K562 (cell line): ENCODE measurements around the gene SCAMP3. TPM values are rescaled to one million over a fixed set of nuclear protein-coding genes. Genes with fewer than 3 reads are reported as not detected.

Source experiments
- BCOR ChIP-seq: fragments of 450-650 bp; IDR thresholded peaks from 2 replicates; pipeline ENCODE4 v1.6.1; 2016
- C11orf30 ChIP-seq: fragments of 450-650 bp; IDR thresholded peaks from 2 replicates; pipeline ENCODE4 v1.6.1; 2016; ENCODE audit warnings: low read depth, mild to moderate bottlenecking
- CREB1 ChIP-seq, 2 experiments: sonication (generic) in 1 of 2; formaldehyde crosslinking in 1 of 2; IDR thresholded peaks; 2 replicates each; pipeline versions ENCODE4 v1.6.1 to v1.8.0; 2012 to 2022; ENCODE audit warnings: inconsistent platforms in 1 of 2, mild to moderate bottlenecking in 1 of 2, missing genetic modification reagents in 1 of 2, moderate library complexity in 1 of 2
- CTBP1 ChIP-seq: fragments of 450-650 bp; IDR thresholded peaks from 2 replicates; pipeline ENCODE4 v1.6.1; 2016; ENCODE audit warnings: borderline replicate concordance
- DMBX1 ChIP-seq: fragments of 250-450 bp; sonication (Bioruptor Pico); IDR thresholded peaks from 2 replicates; pipeline ENCODE4 v1.8.0; 2022; ENCODE audit warnings: inconsistent platforms, mild to moderate bottlenecking, moderate library complexity, borderline replicate concordance
- ELF4 ChIP-seq: fragments of 450-650 bp; formaldehyde crosslinking; IDR thresholded peaks from 2 replicates; pipeline ENCODE4 v1.4.0; 2022; ENCODE audit warnings: missing genetic modification characterization
- ESRRA ChIP-seq: fragments of 450-650 bp; IDR thresholded peaks from 2 replicates; pipeline ENCODE4 v1.6.1; 2014; ENCODE audit warnings: low read depth, mild to moderate bottlenecking, moderate library complexity, borderline replicate concordance
- ETV5 ChIP-seq: sonication (generic); formaldehyde crosslinking; IDR thresholded peaks from 2 replicates; pipeline ENCODE4 v1.4.0; 2020; ENCODE audit warnings: low read depth, mild to moderate bottlenecking, missing genetic modification reagents
- KDM2B ChIP-seq: fragments of 250-450 bp; sonication (Bioruptor Pico); IDR thresholded peaks from 2 replicates; pipeline ENCODE4 v1.8.0; 2021; ENCODE audit warnings: mild to moderate bottlenecking, moderate library complexity
- KDM4B ChIP-seq, 2 experiments: fragments of 450-650 bp in 1 of 2; sonication (generic) in 1 of 2; IDR thresholded peaks; 2 replicates each; pipeline ENCODE4 v1.6.1; 2016 to 2017; ENCODE audit warnings: borderline replicate concordance in 2 of 2, antibody characterized with exemption in 1 of 2, low read depth in 1 of 2, mild to moderate bottlenecking in 1 of 2
- LARP7 ChIP-seq: fragments of 450-650 bp; IDR thresholded peaks from 2 replicates; pipeline ENCODE4 v1.6.1; 2016
- MTA3 ChIP-seq: fragments of 450-650 bp; formaldehyde crosslinking; IDR thresholded peaks from 2 replicates; pipeline ENCODE4 v1.6.1; 2017; ENCODE audit warnings: mild to moderate bottlenecking, borderline replicate concordance
- MTF1 ChIP-seq: fragments of 250-450 bp; sonication (Bioruptor Pico); IDR thresholded peaks from 2 replicates; pipeline ENCODE4 v1.9.0; 2021; ENCODE audit warnings: moderate library complexity, mild to moderate bottlenecking, inconsistent platforms, borderline replicate concordance
- POLR2G ChIP-seq: fragments of 200-400 bp; formaldehyde crosslinking; IDR thresholded peaks from 2 replicates; pipeline ENCODE4 v1.6.1; 2017; ENCODE audit warnings: low read depth, mild to moderate bottlenecking, antibody characterized with exemption, low read length, moderate library complexity
- PTBP1 ChIP-seq: fragments of 200-400 bp; formaldehyde crosslinking; IDR thresholded peaks from 2 replicates; pipeline ENCODE4 v1.6.1; 2017; ENCODE audit warnings: low read depth, low read length
- SMC3 ChIP-seq: conservative IDR thresholded peaks from 2 replicates; pipeline ENCODE4 v1.6.1; 2011; ENCODE audit warnings: low read depth, low read length, improper control_type of control experiment; ENCODE audit not compliant: insufficient read depth
- TCFL5 ChIP-seq: fragments of 250-450 bp; sonication (Bioruptor Pico); conservative IDR thresholded peaks from 2 replicates; pipeline ENCODE4 v1.6.1; 2021; ENCODE audit warnings: mild to moderate bottlenecking, moderate library complexity, matching md5 sums
- YBX1 ChIP-seq: fragments of 450-650 bp; IDR thresholded peaks from 2 replicates; pipeline ENCODE4 v1.7.1; 2016; ENCODE audit warnings: mild to moderate bottlenecking
- ZNF174 ChIP-seq: fragments of 250-450 bp; sonication (Bioruptor Pico); IDR thresholded peaks from 2 replicates; pipeline ENCODE4 v1.4.0; 2020; ENCODE audit warnings: mild to moderate bottlenecking
- ZNF232 ChIP-seq: sonication (generic); formaldehyde crosslinking; IDR thresholded peaks from 2 replicates; pipeline ENCODE4 v1.8.0; 2022; ENCODE audit warnings: mild to moderate bottlenecking, missing genetic modification reagents
- ZNF239 ChIP-seq: fragments of 250-450 bp; sonication (Bioruptor Pico); IDR thresholded peaks from 2 replicates; pipeline ENCODE4 v1.4.0; 2020; ENCODE audit warnings: mild to moderate bottlenecking
- ZNF449 ChIP-seq: fragments of 250-450 bp; sonication (Bioruptor Pico); IDR thresholded peaks from 2 replicates; pipeline ENCODE4 v1.8.0; 2022; ENCODE audit warnings: moderate library complexity, mild to moderate bottlenecking, inconsistent platforms
- ZNF584 ChIP-seq: fragments of 200-800 bp; sonication (Bioruptor generic); IDR thresholded peaks from 2 replicates; pipeline ENCODE4 v1.6.1; 2016; ENCODE audit warnings: low read depth, mild to moderate bottlenecking, missing genetic modification characterization, missing compliant biosample characterization
- ZNF77 ChIP-seq: fragments of 250-450 bp; sonication (Bioruptor Pico); IDR thresholded peaks from 2 replicates; pipeline ENCODE4 v1.5.0; 2020
- polyA plus RNA-seq, 8 experiments: library from polyadenylated mRNA; depleted of rRNA in 4 of 8; stranded (reverse) in 5 of 8; unstranded in 3 of 8; fragments of >200 nt; fragmentation: Nextera tagmentation in 2 of 8; fragmentation: Illumina TruSeq in 1 of 8; extraction: Ambion mirVana in 2 of 8; extraction: Trizol in 1 of 8; gene quantifications; 2 replicates each; pipeline versions ENCODE4 v1.2.1 to v1.2.3, GENCODE V29; 2011 to 2014; ENCODE audit warnings: inconsistent platforms in 1 of 8, missing spikeins in 1 of 8
- total RNA-seq, 7 experiments: library from RNA; depleted of rRNA in 6 of 7; stranded (reverse); fragments of >200 nt in 6 of 7; fragmentation: Illumina TruSeq in 2 of 7; extraction: Trizol in 2 of 7; gene quantifications; 2 replicates each; pipeline versions ENCODE4 v1.2.1 to v1.2.3, GENCODE V29; 2011 to 2021; ENCODE audit warnings: low replicate concordance in 1 of 7
- TF ChIP-seq, protein P1 (sequence below): fragments of 450-650 bp; IDR thresholded peaks from 2 replicates; pipeline ENCODE4 v1.6.1; 2018; ENCODE audit not compliant: partially characterized antibody

The SCAMP3 gene
- total and polyA plus RNA-seq, 9 of the 15 experiments (the other 6 are each of a cell fraction or from before 2014, with no cell fraction given), result 14.2 to 131 (median 86.1) TPM

GRCh38 chr1:155272466-155273342 lies 10.5 kb upstream of the SCAMP3 start (continued):
- no peak; the same call in 1 of the 2 replicates for TF ChIP-seq ZNF584 (CRISPR knock-in tag)
- peak; percentile 66; the same call in 1 of the 2 replicates for TF ChIP-seq C11orf30
- no peak for TF ChIP-seq KDM4B (IDR thresholded peaks at IDR 0.05; ENCODE audit: borderline replicate concordance in 2 of 2, low read depth in 1 of 2)
- no peak for TF ChIP-seq BCOR
- TF ChIP-seq MTF1, result no peak
- 0 out of 2 replicates have a peak, but pooled peaks have one; percentile 54 for TF ChIP-seq LARP7
- 0 out of 2 replicates have a peak, but pooled peaks have one; percentile 5 for TF ChIP-seq CTBP1
- TF ChIP-seq ZNF449, result no peak
- no peak for TF ChIP-seq DMBX1 (CRISPR knock-in tag)
- no peak for TF ChIP-seq ZNF174 (CRISPR knock-in tag)
- no peak for TF ChIP-seq MTA3
- TF ChIP-seq YBX1, result no peak
- no peak for TF ChIP-seq ZNF239 (CRISPR knock-in tag)
- TF ChIP-seq ELF4, result no peak
- TF ChIP-seq, protein P1, sequence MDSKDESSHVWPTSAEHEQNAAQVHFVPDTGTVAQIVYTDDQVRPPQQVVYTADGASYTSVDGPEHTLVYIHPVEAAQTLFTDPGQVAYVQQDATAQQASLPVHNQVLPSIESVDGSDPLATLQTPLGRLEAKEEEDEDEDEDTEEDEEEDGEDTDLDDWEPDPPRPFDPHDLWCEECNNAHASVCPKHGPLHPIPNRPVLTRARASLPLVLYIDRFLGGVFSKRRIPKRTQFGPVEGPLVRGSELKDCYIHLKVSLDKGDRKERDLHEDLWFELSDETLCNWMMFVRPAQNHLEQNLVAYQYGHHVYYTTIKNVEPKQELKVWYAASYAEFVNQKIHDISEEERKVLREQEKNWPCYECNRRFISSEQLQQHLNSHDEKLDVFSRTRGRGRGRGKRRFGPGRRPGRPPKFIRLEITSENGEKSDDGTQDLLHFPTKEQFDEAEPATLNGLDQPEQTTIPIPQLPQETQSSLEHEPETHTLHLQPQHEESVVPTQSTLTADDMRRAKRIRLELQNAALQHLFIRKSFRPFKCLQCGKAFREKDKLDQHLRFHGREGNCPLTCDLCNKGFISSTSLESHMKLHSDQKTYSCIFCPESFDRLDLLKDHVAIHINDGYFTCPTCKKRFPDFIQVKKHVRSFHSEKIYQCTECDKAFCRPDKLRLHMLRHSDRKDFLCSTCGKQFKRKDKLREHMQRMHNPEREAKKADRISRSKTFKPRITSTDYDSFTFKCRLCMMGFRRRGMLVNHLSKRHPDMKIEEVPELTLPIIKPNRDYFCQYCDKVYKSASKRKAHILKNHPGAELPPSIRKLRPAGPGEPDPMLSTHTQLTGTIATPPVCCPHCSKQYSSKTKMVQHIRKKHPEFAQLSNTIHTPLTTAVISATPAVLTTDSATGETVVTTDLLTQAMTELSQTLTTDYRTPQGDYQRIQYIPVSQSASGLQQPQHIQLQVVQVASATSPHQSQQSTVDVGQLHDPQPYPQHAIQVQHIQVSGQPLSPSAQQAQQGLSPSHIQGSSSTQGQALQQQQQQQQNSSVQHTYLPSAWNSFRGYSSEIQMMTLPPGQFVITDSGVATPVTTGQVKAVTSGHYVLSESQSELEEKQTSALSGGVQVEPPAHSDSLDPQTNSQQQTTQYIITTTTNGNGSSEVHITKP, result no peak
- TF ChIP-seq TCFL5 (CRISPR knock-in tag), result no peak
- TF ChIP-seq ESRRA, result no peak
- TF ChIP-seq CREB1 (IDR thresholded peaks at IDR 0.05), result peak; percentile 64; the same call in 1 of the 2 replicates
- 0 out of 2 replicates have a peak, but pooled peaks have one; percentile 11 for TF ChIP-seq CREB1 (CRISPR knock-in tag; IDR thresholded peaks at IDR 0.05)
- TF ChIP-seq ZNF232 (CRISPR knock-in tag), result no peak
- TF ChIP-seq POLR2G, result no peak
- TF ChIP-seq ETV5, result no peak
- no peak for TF ChIP-seq SMC3
- no peak for TF ChIP-seq PTBP1
- no peak for TF ChIP-seq ZNF77
- no peak for TF ChIP-seq KDM2B (CRISPR knock-in tag)
